ENCODE data around the gene PPP1R1C. TPM values are rescaled to one million over a fixed set of nuclear protein-coding genes. Genes with fewer than 3 reads are reported as not detected.

The PPP1R1C gene
- total RNA-seq, 1 donor from 2014 or later, result 5.5 TPM

DNA sequence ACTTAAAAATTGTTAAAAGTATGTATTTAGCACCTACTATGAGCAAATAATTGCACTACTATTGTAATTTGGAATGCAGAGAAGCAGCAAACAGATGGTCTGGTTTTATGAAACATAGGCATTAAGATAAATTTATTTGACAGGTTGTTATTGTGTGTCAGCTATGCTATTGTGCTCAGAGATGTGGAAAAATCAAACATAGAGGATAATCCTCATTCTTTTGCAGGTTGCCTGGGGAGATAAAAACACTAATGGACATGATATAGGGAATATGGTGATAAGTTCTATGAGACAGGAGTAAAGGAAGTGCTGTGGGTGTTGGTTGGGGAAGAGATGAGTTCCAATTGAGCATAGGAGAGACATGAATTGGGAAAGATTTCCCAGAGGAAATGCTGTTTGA, 71.3 kb downstream of the PPP1R1C start:
- Histone ChIP-seq H3K9me3 (ENCODE audit: low read depth) (no peaks in the 10 kb centered on the region), H3K4me1 (no peaks in the 10 kb centered on the region)
- peaks cover 3% of the 10 kb centered on the region for H3K4me1 Mint-ChIP-seq

DNA sequence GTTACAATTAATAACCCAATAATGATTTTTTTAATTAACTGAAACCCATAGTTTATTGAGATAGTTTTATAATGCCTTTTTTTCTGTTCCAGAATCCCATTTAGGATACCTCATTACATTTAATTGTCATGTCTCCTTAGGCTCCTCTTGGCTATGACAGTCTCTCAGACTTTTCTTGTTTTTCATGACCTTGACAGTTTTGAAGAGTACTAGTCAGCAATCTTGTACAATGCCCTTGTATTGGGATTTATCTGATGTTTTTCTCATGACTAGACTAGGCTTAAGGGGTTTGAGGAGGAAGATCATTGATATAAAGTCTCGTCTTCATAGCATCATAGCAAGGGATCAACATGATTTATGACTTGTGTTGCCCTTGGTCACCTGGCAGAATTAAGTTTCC, 72.4 kb downstream of the PPP1R1C start:
- no peak overlapping the region for H3K4me3 ChIP-seq
- H3K9me3 Mint-ChIP-seq, result no peaks in the 10 kb centered on the region
- no peaks in the 10 kb centered on the region for H3K36me3 Mint-ChIP-seq
- H3K4me2 ChIP-seq, result no peak overlapping the region
- H3K4me3 Mint-ChIP-seq, result no peak overlapping the region
- no peak overlapping the region for H2AFZ ChIP-seq (replicated peaks)
- no peak overlapping the region for H3K9ac ChIP-seq
- no peaks in the 10 kb centered on the region for H3F3A ChIP-seq (ENCODE audit: low read depth)
- no peaks in the 10 kb centered on the region for H4K20me1 ChIP-seq (ENCODE audit: low read depth)
- H3K36me3 ChIP-seq, result no peaks in the 10 kb centered on the region
- no peaks in the 10 kb centered on the region for H3K4me1 ChIP-seq
- H3K27me3 ChIP-seq, result no peaks in the 10 kb centered on the region
- H3K27ac Mint-ChIP-seq, result no peak overlapping the region
- H3K9me3 ChIP-seq (ENCODE audit: low read depth), result no peaks in the 10 kb centered on the region
- H3K27ac ChIP-seq, result no peak overlapping the region
- H3K27me3 Mint-ChIP-seq (ENCODE audit: insufficient read depth, low read depth), result no peaks in the 10 kb centered on the region
- DNase-seq (ENCODE audit: low spot score), result no peak
- no peaks in the 10 kb centered on the region for H3K79me2 ChIP-seq (ENCODE audit: low read depth)
- peaks cover 3% of the 10 kb centered on the region for H3K4me1 Mint-ChIP-seq
- TF ChIP-seq EZH2phosphoT487 (IDR thresholded peaks at IDR 0.05), result no peak
- TF ChIP-seq, protein P1, sequence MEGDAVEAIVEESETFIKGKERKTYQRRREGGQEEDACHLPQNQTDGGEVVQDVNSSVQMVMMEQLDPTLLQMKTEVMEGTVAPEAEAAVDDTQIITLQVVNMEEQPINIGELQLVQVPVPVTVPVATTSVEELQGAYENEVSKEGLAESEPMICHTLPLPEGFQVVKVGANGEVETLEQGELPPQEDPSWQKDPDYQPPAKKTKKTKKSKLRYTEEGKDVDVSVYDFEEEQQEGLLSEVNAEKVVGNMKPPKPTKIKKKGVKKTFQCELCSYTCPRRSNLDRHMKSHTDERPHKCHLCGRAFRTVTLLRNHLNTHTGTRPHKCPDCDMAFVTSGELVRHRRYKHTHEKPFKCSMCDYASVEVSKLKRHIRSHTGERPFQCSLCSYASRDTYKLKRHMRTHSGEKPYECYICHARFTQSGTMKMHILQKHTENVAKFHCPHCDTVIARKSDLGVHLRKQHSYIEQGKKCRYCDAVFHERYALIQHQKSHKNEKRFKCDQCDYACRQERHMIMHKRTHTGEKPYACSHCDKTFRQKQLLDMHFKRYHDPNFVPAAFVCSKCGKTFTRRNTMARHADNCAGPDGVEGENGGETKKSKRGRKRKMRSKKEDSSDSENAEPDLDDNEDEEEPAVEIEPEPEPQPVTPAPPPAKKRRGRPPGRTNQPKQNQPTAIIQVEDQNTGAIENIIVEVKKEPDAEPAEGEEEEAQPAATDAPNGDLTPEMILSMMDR (IDR thresholded peaks at IDR 0.05), result no peak
- TF ChIP-seq EZH2 (IDR thresholded peaks at IDR 0.05), result no peak

More for the DNA sequence above, 71.3 kb downstream of the PPP1R1C start:
- no peak overlapping the region for H3K4me3 Mint-ChIP-seq
- no peak for DNase-seq (ENCODE audit: low spot score)
- H3K27me3 Mint-ChIP-seq (ENCODE audit: insufficient read depth, low read depth), result no peaks in the 10 kb centered on the region
- Histone ChIP-seq H4K20me1 (ENCODE audit: low read depth) (no peaks in the 10 kb centered on the region), H3K4me3 (no peak overlapping the region), H3K36me3 (no peaks in the 10 kb centered on the region), H3K4me2 (no peak overlapping the region), H3F3A (ENCODE audit: low read depth) (no peaks in the 10 kb centered on the region), H2AFZ (replicated peaks) (no peak overlapping the region), H3K27me3 (no peaks in the 10 kb centered on the region), H3K79me2 (ENCODE audit: low read depth) (no peaks in the 10 kb centered on the region), H3K27ac (no peak overlapping the region), H3K9ac (no peak overlapping the region)
- no peaks in the 10 kb centered on the region for H3K36me3 Mint-ChIP-seq
- TF ChIP-seq EZH2 (IDR thresholded peaks at IDR 0.05), result no peak
- no peak for TF ChIP-seq EZH2phosphoT487 (IDR thresholded peaks at IDR 0.05)
- TF ChIP-seq, protein P1 (IDR thresholded peaks at IDR 0.05), result no peak
- no peak overlapping the region for H3K27ac Mint-ChIP-seq
- no peaks in the 10 kb centered on the region for H3K9me3 Mint-ChIP-seq

DNA sequence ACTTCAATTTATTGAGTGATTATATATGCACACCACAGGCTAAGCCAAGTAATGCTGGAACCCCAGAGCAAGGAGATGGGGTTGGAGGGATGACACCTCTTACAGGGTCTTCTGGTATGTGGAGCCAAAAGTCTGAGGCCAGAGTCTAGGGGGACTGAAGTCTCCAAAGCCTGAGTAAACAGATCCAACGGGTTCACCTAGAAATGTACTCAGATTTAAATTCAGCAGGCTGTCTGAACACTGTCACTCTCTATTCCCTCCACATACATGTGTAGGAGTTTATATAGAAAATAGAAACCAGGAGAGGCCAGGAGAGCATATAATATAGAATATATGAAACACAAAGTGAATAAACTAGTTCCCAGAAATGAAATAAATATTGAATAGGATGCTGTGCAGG, 76.1 kb downstream of the PPP1R1C start:
- Histone ChIP-seq H3K79me2 (ENCODE audit: low read depth) (no peaks in the 10 kb centered on the region), H3K4me1 (no peaks in the 10 kb centered on the region), H3K27me3 (no peaks in the 10 kb centered on the region), H3K4me3 (no peak overlapping the region), H3K4me2 (no peak overlapping the region), H4K20me1 (ENCODE audit: low read depth) (no peaks in the 10 kb centered on the region), H3K36me3 (no peaks in the 10 kb centered on the region), H3K27ac (no peak overlapping the region), H3F3A (ENCODE audit: low read depth) (no peaks in the 10 kb centered on the region), H2AFZ (replicated peaks) (no peak overlapping the region), H3K9me3 (ENCODE audit: low read depth) (no peaks in the 10 kb centered on the region), H3K9ac (no peak overlapping the region)
- Mint-ChIP-seq H3K9me3 (no peaks in the 10 kb centered on the region), H3K36me3 (no peaks in the 10 kb centered on the region), H3K4me3 (no peak overlapping the region), H3K27ac (no peak overlapping the region), H3K27me3 (ENCODE audit: insufficient read depth, low read depth) (no peaks in the 10 kb centered on the region), H3K4me1 (peaks cover 3% of the 10 kb centered on the region)
- DNase-seq (ENCODE audit: low spot score), result no peak
- TF ChIP-seq, protein P1 (IDR thresholded peaks at IDR 0.05), result no peak
- TF ChIP-seq EZH2phosphoT487 (IDR thresholded peaks at IDR 0.05) (no peak), EZH2 (IDR thresholded peaks at IDR 0.05) (no peak)
